ENCODE results near the gene CCDC192.

CCDC192 gene

DNA sequence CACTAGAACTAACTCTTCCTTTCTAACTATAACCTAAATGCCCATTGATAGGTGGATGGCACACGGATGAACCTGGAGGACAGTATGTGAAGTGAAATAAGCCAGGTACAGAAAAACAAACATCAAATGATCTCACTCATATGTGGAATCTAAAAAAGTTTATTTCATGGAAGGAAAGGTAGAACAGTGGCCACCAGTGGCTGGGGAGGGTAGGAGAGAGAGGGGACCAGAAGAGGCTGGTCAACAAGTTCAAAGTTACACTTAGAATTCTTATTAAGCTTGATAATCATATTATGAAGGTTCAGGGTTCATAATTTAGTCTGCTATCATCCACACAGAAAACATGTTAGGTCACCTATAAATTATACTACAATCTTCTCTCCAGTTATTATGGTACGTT, 272.8 kb downstream of the CCDC192 start:
- ATAC-seq, result no peak
- TF ChIP-seq, protein P1, sequence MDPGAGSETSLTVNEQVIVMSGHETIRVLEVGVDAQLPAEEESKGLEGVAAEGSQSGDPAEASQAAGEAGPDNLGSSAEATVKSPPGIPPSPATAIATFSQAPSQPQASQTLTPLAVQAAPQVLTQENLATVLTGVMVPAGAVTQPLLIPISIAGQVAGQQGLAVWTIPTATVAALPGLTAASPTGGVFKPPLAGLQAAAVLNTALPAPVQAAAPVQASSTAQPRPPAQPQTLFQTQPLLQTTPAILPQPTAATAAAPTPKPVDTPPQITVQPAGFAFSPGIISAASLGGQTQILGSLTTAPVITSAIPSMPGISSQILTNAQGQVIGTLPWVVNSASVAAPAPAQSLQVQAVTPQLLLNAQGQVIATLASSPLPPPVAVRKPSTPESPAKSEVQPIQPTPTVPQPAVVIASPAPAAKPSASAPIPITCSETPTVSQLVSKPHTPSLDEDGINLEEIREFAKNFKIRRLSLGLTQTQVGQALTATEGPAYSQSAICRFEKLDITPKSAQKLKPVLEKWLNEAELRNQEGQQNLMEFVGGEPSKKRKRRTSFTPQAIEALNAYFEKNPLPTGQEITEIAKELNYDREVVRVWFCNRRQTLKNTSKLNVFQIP (CRISPR knock-in tag; IDR thresholded peaks at IDR 0.05; ENCODE audit: borderline replicate concordance, low read depth), result no peak
- no peak for TF ChIP-seq RARB (CRISPR knock-in tag; IDR thresholded peaks at IDR 0.05)
- TF ChIP-seq, protein P2, sequence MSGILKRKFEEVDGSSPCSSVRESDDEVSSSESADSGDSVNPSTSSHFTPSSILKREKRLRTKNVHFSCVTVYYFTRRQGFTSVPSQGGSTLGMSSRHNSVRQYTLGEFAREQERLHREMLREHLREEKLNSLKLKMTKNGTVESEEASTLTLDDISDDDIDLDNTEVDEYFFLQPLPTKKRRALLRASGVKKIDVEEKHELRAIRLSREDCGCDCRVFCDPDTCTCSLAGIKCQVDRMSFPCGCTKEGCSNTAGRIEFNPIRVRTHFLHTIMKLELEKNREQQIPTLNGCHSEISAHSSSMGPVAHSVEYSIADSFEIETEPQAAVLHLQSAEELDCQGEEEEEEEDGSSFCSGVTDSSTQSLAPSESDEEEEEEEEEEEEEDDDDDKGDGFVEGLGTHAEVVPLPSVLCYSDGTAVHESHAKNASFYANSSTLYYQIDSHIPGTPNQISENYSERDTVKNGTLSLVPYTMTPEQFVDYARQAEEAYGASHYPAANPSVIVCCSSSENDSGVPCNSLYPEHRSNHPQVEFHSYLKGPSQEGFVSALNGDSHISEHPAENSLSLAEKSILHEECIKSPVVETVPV (CRISPR knock-in tag; IDR thresholded peaks at IDR 0.05), result no peak

DNA sequence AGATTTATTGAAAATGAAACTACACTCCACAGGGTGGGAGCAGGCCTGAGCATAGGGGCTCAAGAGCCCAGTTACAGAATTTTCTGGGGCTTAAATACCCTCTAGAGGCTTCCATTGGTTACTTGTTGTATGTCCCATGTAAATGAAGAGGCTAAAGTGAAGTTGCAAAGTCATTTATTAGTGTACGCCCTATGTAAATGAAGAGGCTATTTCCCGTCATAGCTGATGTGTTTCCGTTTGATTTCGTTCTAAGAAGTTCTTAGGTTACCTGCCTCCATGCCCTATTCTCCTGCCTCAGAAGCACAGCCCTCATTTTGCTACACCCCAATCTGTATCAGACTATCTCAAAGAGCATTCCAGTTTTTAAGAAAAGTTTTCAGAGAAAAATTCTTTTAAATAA, 273.3 kb downstream of the CCDC192 start:
- no peak for ATAC-seq

More for the DNA sequence above, 273.3 kb downstream of the CCDC192 start:
- no peak for TF ChIP-seq ISL1 (CRISPR knock-in tag; IDR thresholded peaks at IDR 0.05)
- TF ChIP-seq PPARA (CRISPR knock-in tag; IDR thresholded peaks at IDR 0.05; ENCODE audit: borderline replicate concordance), result no peak
- TF ChIP-seq CSDC2 (CRISPR knock-in tag; IDR thresholded peaks at IDR 0.05), result no peak
- no peak for TF ChIP-seq ZNF8 (CRISPR knock-in tag; IDR thresholded peaks at IDR 0.05)
- TF ChIP-seq, protein P1 (CRISPR knock-in tag; IDR thresholded peaks at IDR 0.05; ENCODE audit: borderline replicate concordance, low read depth), result no peak
- no peak for TF ChIP-seq RARB (CRISPR knock-in tag; IDR thresholded peaks at IDR 0.05)
- TF ChIP-seq, protein P3, sequence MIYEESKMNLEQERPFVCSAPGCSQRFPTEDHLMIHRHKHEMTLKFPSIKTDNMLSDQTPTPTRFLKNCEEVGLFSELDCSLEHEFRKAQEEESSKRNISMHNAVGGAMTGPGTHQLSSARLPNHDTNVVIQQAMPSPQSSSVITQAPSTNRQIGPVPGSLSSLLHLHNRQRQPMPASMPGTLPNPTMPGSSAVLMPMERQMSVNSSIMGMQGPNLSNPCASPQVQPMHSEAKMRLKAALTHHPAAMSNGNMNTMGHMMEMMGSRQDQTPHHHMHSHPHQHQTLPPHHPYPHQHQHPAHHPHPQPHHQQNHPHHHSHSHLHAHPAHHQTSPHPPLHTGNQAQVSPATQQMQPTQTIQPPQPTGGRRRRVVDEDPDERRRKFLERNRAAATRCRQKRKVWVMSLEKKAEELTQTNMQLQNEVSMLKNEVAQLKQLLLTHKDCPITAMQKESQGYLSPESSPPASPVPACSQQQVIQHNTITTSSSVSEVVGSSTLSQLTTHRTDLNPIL (CRISPR knock-in tag; IDR thresholded peaks at IDR 0.05; ENCODE audit: low read depth), result no peak
- no peak for TF ChIP-seq ZNF565 (CRISPR knock-in tag; conservative IDR thresholded peaks at IDR 0.05; ENCODE audit: low read depth)
- TF ChIP-seq ZC3H10 (CRISPR knock-in tag; IDR thresholded peaks at IDR 0.05), result no peak
- TF ChIP-seq, protein P4, sequence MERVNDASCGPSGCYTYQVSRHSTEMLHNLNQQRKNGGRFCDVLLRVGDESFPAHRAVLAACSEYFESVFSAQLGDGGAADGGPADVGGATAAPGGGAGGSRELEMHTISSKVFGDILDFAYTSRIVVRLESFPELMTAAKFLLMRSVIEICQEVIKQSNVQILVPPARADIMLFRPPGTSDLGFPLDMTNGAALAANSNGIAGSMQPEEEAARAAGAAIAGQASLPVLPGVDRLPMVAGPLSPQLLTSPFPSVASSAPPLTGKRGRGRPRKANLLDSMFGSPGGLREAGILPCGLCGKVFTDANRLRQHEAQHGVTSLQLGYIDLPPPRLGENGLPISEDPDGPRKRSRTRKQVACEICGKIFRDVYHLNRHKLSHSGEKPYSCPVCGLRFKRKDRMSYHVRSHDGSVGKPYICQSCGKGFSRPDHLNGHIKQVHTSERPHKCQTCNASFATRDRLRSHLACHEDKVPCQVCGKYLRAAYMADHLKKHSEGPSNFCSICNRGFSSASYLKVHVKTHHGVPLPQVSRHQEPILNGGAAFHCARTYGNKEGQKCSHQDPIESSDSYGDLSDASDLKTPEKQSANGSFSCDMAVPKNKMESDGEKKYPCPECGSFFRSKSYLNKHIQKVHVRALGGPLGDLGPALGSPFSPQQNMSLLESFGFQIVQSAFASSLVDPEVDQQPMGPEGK (CRISPR knock-in tag; IDR thresholded peaks at IDR 0.05; ENCODE audit: borderline replicate concordance), result no peak
- TF ChIP-seq, protein P2 (CRISPR knock-in tag; IDR thresholded peaks at IDR 0.05), result no peak
- no peak for TF ChIP-seq ZFP30 (CRISPR knock-in tag; IDR thresholded peaks at IDR 0.05)
- TF ChIP-seq ZFP3 (CRISPR knock-in tag; IDR thresholded peaks at IDR 0.05), result no peak
- TF ChIP-seq TCF4 (CRISPR knock-in tag; IDR thresholded peaks at IDR 0.05; ENCODE audit: borderline replicate concordance), result no peak
- TF ChIP-seq ESRRG (CRISPR knock-in tag; IDR thresholded peaks at IDR 0.05), result no peak
- TF ChIP-seq BACH2 (CRISPR knock-in tag; IDR thresholded peaks at IDR 0.05; ENCODE audit: borderline replicate concordance), result no peak
- TF ChIP-seq OSR1 (CRISPR knock-in tag; IDR thresholded peaks at IDR 0.05), result no peak
- TF ChIP-seq, protein P5, sequence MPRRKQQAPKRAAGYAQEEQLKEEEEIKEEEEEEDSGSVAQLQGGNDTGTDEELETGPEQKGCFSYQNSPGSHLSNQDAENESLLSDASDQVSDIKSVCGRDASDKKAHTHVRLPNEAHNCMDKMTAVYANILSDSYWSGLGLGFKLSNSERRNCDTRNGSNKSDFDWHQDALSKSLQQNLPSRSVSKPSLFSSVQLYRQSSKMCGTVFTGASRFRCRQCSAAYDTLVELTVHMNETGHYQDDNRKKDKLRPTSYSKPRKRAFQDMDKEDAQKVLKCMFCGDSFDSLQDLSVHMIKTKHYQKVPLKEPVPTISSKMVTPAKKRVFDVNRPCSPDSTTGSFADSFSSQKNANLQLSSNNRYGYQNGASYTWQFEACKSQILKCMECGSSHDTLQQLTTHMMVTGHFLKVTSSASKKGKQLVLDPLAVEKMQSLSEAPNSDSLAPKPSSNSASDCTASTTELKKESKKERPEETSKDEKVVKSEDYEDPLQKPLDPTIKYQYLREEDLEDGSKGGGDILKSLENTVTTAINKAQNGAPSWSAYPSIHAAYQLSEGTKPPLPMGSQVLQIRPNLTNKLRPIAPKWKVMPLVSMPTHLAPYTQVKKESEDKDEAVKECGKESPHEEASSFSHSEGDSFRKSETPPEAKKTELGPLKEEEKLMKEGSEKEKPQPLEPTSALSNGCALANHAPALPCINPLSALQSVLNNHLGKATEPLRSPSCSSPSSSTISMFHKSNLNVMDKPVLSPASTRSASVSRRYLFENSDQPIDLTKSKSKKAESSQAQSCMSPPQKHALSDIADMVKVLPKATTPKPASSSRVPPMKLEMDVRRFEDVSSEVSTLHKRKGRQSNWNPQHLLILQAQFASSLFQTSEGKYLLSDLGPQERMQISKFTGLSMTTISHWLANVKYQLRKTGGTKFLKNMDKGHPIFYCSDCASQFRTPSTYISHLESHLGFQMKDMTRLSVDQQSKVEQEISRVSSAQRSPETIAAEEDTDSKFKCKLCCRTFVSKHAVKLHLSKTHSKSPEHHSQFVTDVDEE (CRISPR knock-in tag; IDR thresholded peaks at IDR 0.05), result no peak

Data from SK-N-SH treated with all-trans-retinoic acid at 6 μM for 48 hours (cell line).